Heart left ventricle (tissue), 13 donors: Measurements from ENCODE around the gene OR5H1.

Experiments
- CTCF ChIP-seq, 12 donors: fragments of 200-600 bp; sonication (generic) in 4 of 12; IDR thresholded peaks; one replicate each; pipeline versions ENCODE4 v1.5.0 to v1.8.0; 2018 to 2022; ENCODE audit warnings: antibody characterized with exemption in 12 of 12, mild to moderate bottlenecking in 5 of 12
- POLR2A ChIP-seq, 2 donors: fragments of 450-650 bp; IDR thresholded peaks; one replicate each; pipeline ENCODE4 v1.6.1; 2017; ENCODE audit warnings: antibody characterized with exemption in 2 of 2, mild to moderate bottlenecking in 2 of 2, moderate library complexity in 2 of 2
- donor health status: ischemic (EF 13 %, LVEDD 7.1; RV severe dilation, severe dysfunction).
- donor health status: DM: no; HTN: yes; CAD: no.
- donor health status: DM: no; HTN: no; CAD: no.
- donor health status: ischemic (EF 25% LVEDD 6.9; RV normal size, moderate dysfunction).
- donor health status: ischemic (EF 25% LVEDD 5.7; RV mildly dilated, moderate dysfunction).
- donor health status: ischemic (EF 35%, LVEDD 5.7; RV mildly dilated, moderate dysfunction).
- donor health status: nonischemic (EF 11% LVEDD 7.7; RV severe dilation, severe dysfunction).
- donor health status: DM: yes; HTN: yes; CAD: no.
- donor health status: PGD.
- donor health status: ischemic (EF 29% LVEDD 5.4; RV normal size, mild dysfunction).
- donor health status: nonischemic (EF 23%, LVEDD 6.1; RV moderate dilation, normal function).

GRCh38 chr3:98099848-98100247 is 30.7 kb upstream of the OR5H1 start:
- TF ChIP-seq POLR2A (IDR thresholded peaks at IDR 0.05) (no peak), CTCF (IDR thresholded peaks at IDR 0.05) (no peak)
